H7 (cell line): Measurements from ENCODE around the gene TP53TG5. TPM values are rescaled to one million over a fixed set of nuclear protein-coding genes. Genes with fewer than 3 reads are reported as not detected.

Source experiments
- DNase-seq: peaks from one replicate; pipeline ENCODE4 v3.0.0; 2012
- H3K27me3 ChIP-seq: 2 replicates; pipeline ENCODE4 v1.6.0; 2011; ENCODE audit warnings: mild to moderate bottlenecking, low read length; ENCODE audit not compliant: control insufficient read depth, insufficient read depth
- H3K36me3 ChIP-seq: replicated peaks from 2 replicates; pipeline ENCODE4 v1.5.1; 2011; ENCODE audit warnings: low read length; ENCODE audit not compliant: control insufficient read depth, insufficient read depth
- H3K4me3 ChIP-seq: 2 replicates; pipeline ENCODE4 v1.5.1; 2011; ENCODE audit warnings: low read depth, mild to moderate bottlenecking, control low read depth, low read length, moderate library complexity; ENCODE audit not compliant: insufficient read depth
- total RNA-seq: library from RNA; depleted of rRNA; stranded (reverse); fragments of >200 nt; shearing (Covaris generic); gene quantifications from 2 replicates; pipeline ENCODE4 v1.2.3, GENCODE V29; 2014

Gene TP53TG5
- total RNA-seq, 1 experiment from 2014 or later, result not detected

DNA sequence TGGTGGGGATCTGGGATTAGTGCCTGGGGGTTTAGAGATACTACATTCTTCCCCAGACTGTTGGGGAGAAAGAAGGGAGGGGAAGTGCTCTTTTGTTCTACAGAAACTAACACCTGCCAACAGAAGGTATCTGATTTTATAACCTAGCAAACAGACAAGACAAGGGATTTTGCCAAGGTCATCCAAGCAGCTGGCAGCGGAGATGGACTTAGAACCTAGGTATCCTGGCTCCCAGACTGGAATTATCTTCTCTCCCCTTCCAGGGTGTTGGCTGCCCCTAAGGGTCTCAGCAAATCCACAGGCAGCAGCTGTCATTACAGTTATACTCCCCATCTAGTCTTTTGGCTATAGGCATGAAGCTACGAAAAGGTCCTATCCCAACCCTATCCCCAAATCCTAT lies 38.3 kb downstream of the TP53TG5 start:
- Histone ChIP-seq H3K36me3 (peaks cover 2% of the 10 kb centered on the region; the same call in 1 of the 2 replicates), H3K27me3 (no peaks in the 10 kb centered on the region), H3K4me3 (no peak overlapping the region)
- DNase-seq, result no peak

DNA sequence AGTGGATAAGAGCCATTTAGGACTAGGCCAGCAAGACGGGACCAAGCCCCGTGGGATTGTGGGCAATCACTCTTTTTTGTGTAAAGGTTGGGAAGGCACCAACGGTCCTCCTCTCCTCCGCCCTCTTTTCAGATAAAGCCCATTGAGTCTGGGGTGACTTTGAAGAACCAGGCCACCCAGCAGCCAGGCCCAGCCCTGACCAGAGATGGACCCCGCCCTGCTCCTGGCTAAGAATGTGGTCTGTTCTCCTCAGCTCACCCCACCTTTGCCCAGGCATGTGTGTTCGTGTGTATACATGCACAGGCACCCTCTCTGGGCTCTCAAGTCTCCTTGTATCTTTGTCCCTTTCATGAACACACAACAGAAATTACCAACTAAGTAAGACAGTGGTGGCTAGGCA lies 39.0 kb downstream of the TP53TG5 start:
- peaks cover 2% of the 10 kb centered on the region; the same call in 1 of the 2 replicates for H3K36me3 ChIP-seq
- no peak overlapping the region for H3K4me3 ChIP-seq
- no peak for DNase-seq
- no peaks in the 10 kb centered on the region for H3K27me3 ChIP-seq

DNA sequence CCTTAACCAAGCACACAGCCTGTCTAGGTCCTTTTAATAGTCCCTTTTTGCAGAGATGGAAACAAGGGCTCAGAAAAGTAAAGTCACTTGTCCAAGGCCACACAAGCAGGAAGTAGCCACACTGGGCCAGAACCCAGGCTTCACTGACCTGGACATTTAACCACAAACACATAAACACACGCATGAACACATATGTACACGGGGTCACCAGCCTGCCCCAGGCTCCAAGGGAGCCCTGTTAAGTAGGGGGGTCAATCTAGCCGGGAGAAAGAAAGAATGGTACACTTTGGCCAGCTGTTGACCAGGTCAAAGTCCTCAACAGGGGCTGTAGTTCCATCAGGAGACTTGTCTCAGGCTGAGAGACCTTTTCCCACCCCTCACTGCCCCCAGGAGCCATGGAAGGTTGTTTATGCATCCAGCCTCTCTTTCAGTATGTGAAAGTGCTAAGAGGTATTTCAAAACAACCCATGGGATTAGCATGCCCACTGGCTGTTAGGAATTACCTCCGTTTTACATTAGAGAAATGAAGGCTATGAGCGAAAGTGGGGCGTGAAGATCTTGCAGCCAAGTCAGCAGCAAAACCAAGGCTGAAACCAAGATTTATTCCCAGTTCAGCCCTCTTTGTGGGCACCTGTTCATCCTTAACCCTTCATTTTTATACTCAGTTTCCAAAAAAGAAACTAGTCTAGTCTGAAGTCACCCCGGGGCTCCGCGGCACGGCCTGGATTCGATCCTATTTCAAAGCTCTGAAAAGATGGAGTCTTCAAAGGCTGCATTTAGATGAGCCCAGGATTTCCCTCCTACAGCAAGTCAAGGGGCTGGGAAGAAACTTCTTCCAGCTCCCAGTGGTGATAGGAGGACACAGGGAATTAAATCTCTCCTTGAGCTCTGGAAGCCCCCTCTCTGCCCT lies 39.7 kb downstream of the TP53TG5 start:
- Histone ChIP-seq H3K4me3 (no peak overlapping the region), H3K27me3 (no peaks in the 10 kb centered on the region), H3K36me3 (peaks cover 2% of the 10 kb centered on the region; the same call in 1 of the 2 replicates)
- no peak for DNase-seq

DNA sequence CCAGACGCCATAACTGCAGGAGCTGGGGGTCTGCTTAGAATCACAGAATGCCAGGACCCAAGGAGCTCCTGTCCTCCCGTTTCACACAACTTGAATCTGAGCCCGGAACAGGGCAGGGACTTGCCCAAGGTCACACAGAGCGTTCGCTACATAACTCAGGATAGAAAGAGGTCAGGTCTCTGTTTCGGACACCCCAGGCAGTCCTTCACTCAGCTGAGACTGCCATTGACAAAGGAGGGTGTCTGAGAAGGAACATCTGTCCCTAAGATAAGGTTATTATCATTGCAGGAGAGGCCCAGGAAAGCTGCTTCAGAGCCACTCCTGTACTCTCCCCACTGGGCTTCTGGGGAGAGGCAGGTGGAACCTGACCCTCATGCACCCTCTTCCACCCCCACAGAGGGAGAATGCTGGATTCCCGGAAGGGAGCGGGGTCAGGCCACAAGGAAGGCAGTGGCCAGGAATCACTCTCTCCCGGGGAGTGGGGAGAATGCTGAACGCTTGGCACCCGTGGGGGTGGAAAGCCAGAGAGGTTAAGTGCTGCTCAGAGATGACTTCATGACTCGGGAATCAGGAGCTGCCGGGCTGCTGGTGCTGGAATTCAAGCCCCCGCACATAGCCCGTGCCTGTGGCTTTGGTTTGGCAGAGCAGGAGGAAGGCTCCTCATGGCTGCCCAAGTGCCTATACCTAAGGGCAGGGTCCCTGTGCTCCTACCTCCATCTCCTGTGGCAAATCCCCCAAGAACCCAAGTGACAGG lies 40.6 kb downstream of the TP53TG5 start:
- H3K27me3 ChIP-seq, result no peaks in the 10 kb centered on the region
- no peak for DNase-seq
- H3K36me3 ChIP-seq, result peaks cover 2% of the 10 kb centered on the region; the same call in 1 of the 2 replicates
- no peak overlapping the region for H3K4me3 ChIP-seq

DNA sequence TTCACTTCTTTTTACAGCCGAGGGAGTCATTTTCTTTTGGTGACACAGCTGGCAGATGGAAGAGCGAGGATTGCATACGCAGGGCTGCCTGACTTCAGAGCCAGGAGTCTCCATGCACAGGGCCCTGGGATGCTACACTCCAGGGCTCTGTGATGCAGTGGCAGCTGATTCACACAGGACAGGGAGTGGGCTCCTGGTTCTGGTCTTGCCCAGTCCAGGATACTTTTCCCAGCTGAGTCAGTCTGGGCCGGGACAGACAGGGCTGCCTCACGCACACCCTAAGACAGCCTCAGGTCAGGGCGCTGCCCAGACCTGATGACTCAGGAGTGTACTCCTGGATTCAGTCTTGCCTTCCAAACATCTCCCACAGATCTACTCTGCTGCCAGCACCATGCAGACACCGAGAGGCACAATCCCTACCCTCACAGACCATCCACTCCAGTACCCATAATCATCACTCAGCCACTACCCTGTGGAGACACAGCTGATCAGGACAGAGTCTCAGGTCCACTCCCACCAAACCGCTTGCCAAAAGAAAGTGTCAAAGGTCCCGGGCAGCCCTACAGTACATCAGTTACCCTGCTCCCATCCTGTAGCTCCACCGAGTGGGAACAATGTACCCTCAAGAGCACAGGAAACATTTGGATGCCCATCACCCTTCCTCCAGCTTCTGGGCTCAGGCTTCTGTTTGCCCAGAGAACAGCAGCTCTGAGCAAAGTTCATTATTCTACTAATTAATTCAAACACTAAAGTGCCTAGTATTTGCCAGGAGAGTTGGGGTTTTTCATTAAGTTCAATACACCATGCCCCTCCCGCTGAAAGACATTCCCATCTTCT lies 41.4 kb downstream of the TP53TG5 start:
- DNase-seq, result no peak
- Histone ChIP-seq H3K36me3 (peaks cover 2% of the 10 kb centered on the region; the same call in 1 of the 2 replicates), H3K27me3 (no peaks in the 10 kb centered on the region), H3K4me3 (no peak overlapping the region)

DNA sequence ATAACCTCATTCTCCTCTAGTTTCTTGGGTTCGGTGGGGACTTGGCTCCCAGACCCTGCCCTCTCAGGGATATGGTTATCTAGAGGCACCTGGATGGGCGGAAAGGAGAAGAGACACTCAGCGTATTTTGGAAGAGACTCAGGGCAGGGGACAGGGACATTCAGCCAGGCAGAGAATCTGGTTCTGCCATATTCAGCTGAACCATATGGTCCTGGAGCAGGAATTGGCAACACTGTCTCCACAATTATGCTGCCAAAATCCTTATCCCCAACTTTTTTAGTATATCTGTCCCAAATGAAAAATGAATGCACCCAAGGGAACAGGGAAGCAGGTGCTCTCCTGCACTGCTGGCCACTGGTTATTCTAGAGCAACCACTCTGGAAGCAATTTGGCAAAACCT lies 47.6 kb downstream of the TP53TG5 start:
- no peak for DNase-seq
- H3K4me3 ChIP-seq, result no peak overlapping the region
- no peaks in the 10 kb centered on the region for H3K27me3 ChIP-seq
- H3K36me3 ChIP-seq, result peaks cover 12% of the 10 kb centered on the region

DNA sequence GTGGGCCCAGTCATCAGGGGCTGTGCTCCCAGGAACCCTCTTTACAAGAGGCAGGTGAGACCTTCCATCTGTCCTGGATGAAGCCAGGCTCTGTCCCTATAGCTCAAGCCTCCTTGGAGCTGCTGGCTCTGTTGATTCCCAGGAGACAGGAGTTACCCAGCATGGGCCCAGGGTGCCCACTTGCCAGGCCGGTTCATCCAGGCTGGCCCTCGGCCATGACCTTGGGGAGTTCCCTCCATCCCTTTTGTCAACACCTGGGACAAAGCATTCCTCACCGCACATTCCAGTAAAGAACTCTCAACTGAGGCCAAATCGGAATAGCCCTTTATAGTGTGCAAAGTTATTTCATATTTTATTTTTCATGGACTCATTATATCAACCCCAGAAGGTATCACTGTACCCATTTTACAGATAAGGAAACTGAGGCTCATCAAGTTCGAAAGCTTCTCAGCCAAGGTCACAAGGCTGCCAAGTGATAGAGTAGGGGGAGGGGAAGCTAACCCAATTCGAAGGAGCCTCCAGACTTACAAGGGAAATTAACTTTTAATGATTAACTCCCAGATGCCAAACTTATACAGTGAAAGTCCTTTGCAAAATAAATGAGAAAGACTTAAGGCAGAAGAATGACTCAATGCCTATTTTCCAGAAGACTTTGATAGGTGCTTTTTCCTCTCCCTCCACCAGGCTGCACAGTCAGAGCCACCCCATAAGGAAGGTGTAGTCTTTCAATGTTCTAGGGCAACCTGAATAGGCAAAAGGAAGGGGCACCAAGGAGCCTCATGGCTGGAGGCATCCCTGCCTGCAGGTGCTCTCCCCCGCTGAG lies 48.4 kb downstream of the TP53TG5 start:
- Histone ChIP-seq H3K27me3 (no peaks in the 10 kb centered on the region), H3K4me3 (no peak overlapping the region), H3K36me3 (peaks cover 10% of the 10 kb centered on the region)
- DNase-seq, result no peak

DNA sequence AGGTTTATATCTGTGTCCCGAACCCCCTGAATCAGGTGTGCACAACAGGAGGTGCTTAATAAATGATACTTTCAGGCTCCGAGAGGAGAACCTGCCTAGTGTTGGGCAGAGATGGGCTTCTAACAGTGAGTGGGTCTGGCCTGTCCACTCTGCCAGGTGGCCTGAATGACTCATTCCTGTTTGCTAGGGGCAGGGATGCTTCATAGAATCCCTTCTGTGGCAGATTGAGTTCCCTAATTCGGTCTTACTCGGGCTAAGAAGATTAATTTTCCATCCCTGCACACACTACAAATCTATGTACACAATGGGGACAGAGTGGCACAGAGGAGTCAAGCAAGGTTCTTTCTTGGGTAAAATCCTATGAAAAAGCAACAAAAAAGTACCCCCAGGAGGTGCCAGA lies 49.7 kb downstream of the TP53TG5 start:
- peaks cover 10% of the 10 kb centered on the region for H3K36me3 ChIP-seq
- H3K4me3 ChIP-seq, result no peak overlapping the region
- DNase-seq, result no peak
- H3K27me3 ChIP-seq, result no peaks in the 10 kb centered on the region

DNA sequence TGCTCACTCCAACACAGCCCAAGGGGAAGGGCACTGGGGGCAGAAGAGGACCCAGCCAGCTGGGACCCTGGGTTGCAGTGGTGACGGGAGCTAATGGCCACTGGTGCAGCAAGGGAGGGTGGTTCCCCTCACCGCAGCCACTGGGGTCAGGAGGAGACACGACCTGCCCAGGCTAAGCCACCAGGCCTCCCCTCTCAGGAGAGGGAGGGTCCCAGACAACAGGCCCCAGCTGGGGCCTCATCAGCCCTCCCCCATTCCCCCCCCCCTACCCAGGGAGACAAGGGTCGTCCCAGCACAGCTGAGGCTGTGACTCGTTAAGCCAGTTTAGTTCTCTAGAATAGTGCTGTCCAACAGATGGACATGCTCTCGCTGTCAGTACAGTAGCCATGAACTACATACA lies 52.8 kb downstream of the TP53TG5 start:
- Histone ChIP-seq H3K36me3 (peaks cover 7% of the 10 kb centered on the region), H3K27me3 (no peaks in the 10 kb centered on the region), H3K4me3 (no peak overlapping the region)
- DNase-seq, result peak; percentile 60

DNA sequence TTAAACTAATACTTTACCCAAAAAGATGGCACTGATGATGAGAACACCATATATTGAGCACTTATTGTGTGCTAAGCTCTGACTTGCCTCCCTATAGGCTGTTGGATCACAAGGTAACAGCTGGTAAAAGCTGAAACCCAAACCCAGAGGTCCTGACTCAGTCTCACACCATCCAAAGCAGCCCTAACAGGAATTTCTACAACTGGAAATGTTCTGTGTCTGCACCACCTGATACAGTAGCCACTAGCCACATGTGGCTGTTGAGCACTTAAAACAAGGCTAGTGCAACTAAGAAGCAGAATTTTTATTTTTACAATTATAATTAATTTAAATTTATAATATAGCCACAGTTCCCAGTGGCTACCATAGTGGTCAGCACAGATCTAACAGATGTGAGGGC lies 54.4 kb downstream of the TP53TG5 start:
- H3K4me3 ChIP-seq, result no peak overlapping the region
- DNase-seq, result no peak
- no peaks in the 10 kb centered on the region; the same call in none of the 2 replicates for H3K36me3 ChIP-seq
- no peaks in the 10 kb centered on the region for H3K27me3 ChIP-seq

DNA sequence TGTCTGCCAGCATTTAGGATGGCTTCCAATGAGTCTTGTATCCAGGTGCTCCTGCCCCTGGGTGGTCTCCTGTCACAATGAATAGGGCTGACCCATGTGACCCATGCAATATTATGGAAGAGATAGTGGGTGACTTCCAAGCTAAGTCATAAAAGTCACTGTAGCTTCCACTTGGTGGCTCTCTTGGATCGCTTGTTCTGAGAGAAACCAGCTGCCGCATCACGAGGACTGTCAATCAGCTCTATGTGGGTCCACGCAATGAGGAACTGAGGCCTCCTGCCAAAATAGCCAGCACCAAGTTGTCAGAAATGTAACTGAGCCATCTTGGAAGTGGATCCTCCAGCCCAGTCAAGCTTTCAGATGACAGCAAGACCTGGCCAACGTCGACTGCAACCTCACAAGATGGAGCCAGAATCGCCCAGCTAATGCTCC lies 55.2 kb downstream of the TP53TG5 start:
- Histone ChIP-seq H3K27me3 (no peaks in the 10 kb centered on the region), H3K4me3 (no peak overlapping the region)
- peak; percentile 67 for DNase-seq

More for the DNA sequence above, 55.2 kb downstream of the TP53TG5 start:
- H3K36me3 ChIP-seq, result no peaks in the 10 kb centered on the region; the same call in none of the 2 replicates
